ENCODE data around the gene FAM98A.

The FAM98A gene

GRCh38 chr2:33595385-33595784, 3.7 kb downstream of the FAM98A start:
- DNase-seq, result no peak

- DNase-seq, result no peak
Observed at GRCh38 chr2:33589444-33589843, 9.7 kb downstream of the FAM98A start.

- no peak for DNase-seq
Observed at GRCh38 chr2:33588232-33588631, 10.9 kb downstream of the FAM98A start.

GRCh38 chr2:33586766-33587165, 12.3 kb downstream of the FAM98A start:
- DNase-seq, result no peak

GRCh38 chr2:33583194-33583938, 15.7 kb downstream of the FAM98A start:
- DNase-seq, result no peak

GRCh38 chr2:33581872-33582271, 17.2 kb downstream of the FAM98A start:
- DNase-seq, result no peak

GRCh38 chr2:33579227-33579626, 19.9 kb downstream of the FAM98A start:
- DNase-seq, result no peak

GRCh38 chr2:33577668-33578067, 21.4 kb downstream of the FAM98A start:
- DNase-seq, result no peak

- no peak for DNase-seq
Observed at GRCh38 chr2:33577084-33577483, 22.0 kb downstream of the FAM98A start.

- DNase-seq, result no peak
Observed at GRCh38 chr2:33573657-33574056, 25.4 kb downstream of the FAM98A start.

- DNase-seq, result no peak
Observed at GRCh38 chr2:33570681-33571080, 28.4 kb downstream of the FAM98A start.

- no peak for DNase-seq
Observed at GRCh38 chr2:33561872-33562271, 37.2 kb downstream of the FAM98A start.

- no peak for DNase-seq
Observed at GRCh38 chr2:33560017-33560416, 39.1 kb downstream of the FAM98A start.

GRCh38 chr2:33559328-33559727, 39.8 kb downstream of the FAM98A start:
- no peak for DNase-seq

- no peak for DNase-seq
Observed at GRCh38 chr2:33555681-33556080, 43.4 kb downstream of the FAM98A start.

- no peak for DNase-seq
Observed at GRCh38 chr2:33552758-33553461, 46.2 kb downstream of the FAM98A start.

GRCh38 chr2:33550206-33550605, 48.9 kb downstream of the FAM98A start:
- DNase-seq, result no peak

- DNase-seq, result no peak
Observed at GRCh38 chr2:33541243-33541642, 57.9 kb downstream of the FAM98A start.

- DNase-seq, result no peak
Observed at GRCh38 chr2:33535421-33535820, 63.7 kb downstream of the FAM98A start.

Measured in stimulated activated CD4-positive, alpha-beta T cell treated with anti-CD3 and anti-CD28 coated beads, Interleukin-12 subunit alpha, Interleukin-12 subunit beta, amount 100 ng/mL, for 4 hours (primary cell).